ENCODE measurements around the gene BMP6. TPM values are rescaled to one million over a fixed set of nuclear protein-coding genes. Genes with fewer than 3 reads are reported as not detected.

BMP6 gene
- polyA plus RNA-seq, 1 experiment, result 0.06 TPM

DNA sequence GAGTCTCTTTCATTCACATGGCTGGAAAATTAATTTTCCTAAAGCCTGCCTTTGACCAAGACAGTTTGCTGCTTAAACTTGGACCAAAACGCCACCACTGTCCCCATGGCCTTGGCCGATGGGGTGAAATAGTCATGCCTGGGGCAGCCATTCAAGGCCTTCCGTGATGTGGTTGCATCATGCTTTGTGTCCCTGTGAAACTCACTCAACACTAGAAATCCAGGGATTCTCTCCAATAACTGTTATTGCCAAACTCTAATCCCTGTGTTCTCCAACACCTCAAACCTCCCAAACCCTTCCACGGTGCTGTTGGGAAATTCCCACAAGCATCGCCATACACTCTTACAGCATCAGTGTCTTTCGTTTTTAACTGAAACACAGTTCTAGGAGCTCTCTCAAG, 186.1 kb downstream of the BMP6 start:
- ChIA-PET POLR2A (no interaction called here), CTCF (interaction anchor here (0.6 to 2.1 kb wide), 2 partner anchors 189 to 241 kb away, joined by 3 to 9 read pairs; no protein-coding TSS in a partner anchor)
- TF ChIP-seq, protein P1, sequence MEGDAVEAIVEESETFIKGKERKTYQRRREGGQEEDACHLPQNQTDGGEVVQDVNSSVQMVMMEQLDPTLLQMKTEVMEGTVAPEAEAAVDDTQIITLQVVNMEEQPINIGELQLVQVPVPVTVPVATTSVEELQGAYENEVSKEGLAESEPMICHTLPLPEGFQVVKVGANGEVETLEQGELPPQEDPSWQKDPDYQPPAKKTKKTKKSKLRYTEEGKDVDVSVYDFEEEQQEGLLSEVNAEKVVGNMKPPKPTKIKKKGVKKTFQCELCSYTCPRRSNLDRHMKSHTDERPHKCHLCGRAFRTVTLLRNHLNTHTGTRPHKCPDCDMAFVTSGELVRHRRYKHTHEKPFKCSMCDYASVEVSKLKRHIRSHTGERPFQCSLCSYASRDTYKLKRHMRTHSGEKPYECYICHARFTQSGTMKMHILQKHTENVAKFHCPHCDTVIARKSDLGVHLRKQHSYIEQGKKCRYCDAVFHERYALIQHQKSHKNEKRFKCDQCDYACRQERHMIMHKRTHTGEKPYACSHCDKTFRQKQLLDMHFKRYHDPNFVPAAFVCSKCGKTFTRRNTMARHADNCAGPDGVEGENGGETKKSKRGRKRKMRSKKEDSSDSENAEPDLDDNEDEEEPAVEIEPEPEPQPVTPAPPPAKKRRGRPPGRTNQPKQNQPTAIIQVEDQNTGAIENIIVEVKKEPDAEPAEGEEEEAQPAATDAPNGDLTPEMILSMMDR (IDR thresholded peaks at IDR 0.05; ENCODE audit: insufficient read depth, low read depth, low read length), result no peak
- Histone ChIP-seq H3K27me3 (ENCODE audit: control insufficient read depth, insufficient read depth, low read length) (peaks cover 2% of the 10 kb centered on the region; the same call in 1 of the 2 replicates), H3K4me3 (ENCODE audit: low read depth, low read length) (no peak overlapping the region), H3K36me3 (ENCODE audit: control insufficient read depth, insufficient read depth, low read length) (no peaks in the 10 kb centered on the region)
- no peak for DNase-seq (ENCODE audit: low read depth)

DNA sequence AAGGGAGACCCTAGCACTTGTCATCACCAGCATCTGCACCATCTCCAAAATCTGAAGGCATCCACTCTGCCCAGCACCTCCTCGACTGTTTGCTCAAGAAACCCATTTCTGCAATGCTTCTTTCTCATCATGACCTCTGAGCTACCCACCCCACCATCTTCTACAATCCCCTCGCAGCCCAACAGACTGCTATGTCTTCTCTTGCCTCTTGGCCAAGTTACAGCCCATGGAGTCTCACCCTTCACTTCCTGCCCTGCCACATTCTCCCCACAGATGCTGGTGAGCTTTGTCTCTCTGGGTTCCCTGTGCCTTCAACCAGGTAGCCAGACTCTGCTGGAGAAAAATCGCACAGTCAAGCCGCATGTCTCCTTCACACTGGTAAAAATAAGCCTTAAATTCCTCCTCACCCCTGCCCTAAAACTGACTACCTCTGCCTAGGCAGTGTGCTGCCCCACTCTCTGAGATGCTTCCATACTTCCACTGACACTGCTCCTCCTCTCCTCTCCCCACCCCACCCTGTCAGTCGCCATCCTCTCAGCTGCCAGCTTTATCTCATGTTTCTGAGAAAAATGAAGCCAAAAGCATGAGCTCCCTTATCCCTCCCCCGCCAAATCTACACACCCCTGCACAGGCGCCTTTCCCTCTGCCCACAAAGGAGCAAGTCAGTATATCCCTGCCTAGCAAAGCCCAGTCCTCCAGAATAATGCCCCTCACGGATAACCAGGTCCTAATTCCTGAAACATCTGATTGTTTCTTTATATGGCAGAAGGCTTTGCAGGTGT, 187.0 kb downstream of the BMP6 start:
- TF ChIP-seq, protein P1 (IDR thresholded peaks at IDR 0.05; ENCODE audit: insufficient read depth, low read depth, low read length), result no peak
- no peak for DNase-seq (ENCODE audit: low read depth)
- H3K27me3 ChIP-seq (ENCODE audit: control insufficient read depth, insufficient read depth, low read length), result peaks cover 4% of the 10 kb centered on the region; the same call in 1 of the 2 replicates
- ChIA-PET POLR2A (no interaction called here), CTCF (interaction anchor here (0.6 to 2.1 kb wide), 3 partner anchors 26 to 242 kb away, joined by 3 to 9 read pairs (median 3); no protein-coding TSS in a partner anchor)
- H3K4me3 ChIP-seq (ENCODE audit: low read depth, low read length), result no peak overlapping the region
- no peaks in the 10 kb centered on the region for H3K36me3 ChIP-seq (ENCODE audit: control insufficient read depth, insufficient read depth, low read length)

DNA sequence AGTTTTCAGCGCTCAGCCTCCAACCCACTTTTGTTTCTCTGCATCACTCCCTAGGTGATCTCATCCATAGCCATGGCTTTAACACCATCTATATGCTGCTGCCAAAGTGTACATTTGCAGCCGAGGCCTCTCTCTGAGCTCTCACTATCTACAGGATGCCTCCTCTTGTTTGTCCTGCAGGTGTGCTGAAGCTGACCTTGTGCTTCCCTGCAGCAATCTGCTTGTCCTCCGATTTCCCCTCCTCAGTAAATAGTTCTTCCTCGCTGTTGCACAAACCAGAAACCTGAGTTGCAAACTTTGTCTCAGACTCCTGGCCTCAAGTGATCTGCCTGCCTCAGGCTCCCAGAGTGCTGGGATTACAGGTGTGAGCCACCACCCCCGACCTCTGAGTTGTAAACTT, 188.4 kb downstream of the BMP6 start:
- Histone ChIP-seq H3K27me3 (ENCODE audit: control insufficient read depth, insufficient read depth, low read length) (peaks cover 4% of the 10 kb centered on the region; the same call in 1 of the 2 replicates), H3K36me3 (ENCODE audit: control insufficient read depth, insufficient read depth, low read length) (no peaks in the 10 kb centered on the region), H3K4me3 (ENCODE audit: low read depth, low read length) (no peak overlapping the region)
- TF ChIP-seq, protein P1 (IDR thresholded peaks at IDR 0.05; ENCODE audit: insufficient read depth, low read depth, low read length), result no peak
- CTCF ChIA-PET, result interaction anchor here (1.5 kb wide), 1 partner anchor 24 kb away, joined by 3 read pairs; no protein-coding TSS in a partner anchor
- no peak for DNase-seq (ENCODE audit: low read depth)
- POLR2A ChIA-PET, result interaction anchor here (0.6 kb wide), 2 partner anchors 85 to 92 kb away, joined by 3 to 4 read pairs; no protein-coding TSS in a partner anchor

DNA sequence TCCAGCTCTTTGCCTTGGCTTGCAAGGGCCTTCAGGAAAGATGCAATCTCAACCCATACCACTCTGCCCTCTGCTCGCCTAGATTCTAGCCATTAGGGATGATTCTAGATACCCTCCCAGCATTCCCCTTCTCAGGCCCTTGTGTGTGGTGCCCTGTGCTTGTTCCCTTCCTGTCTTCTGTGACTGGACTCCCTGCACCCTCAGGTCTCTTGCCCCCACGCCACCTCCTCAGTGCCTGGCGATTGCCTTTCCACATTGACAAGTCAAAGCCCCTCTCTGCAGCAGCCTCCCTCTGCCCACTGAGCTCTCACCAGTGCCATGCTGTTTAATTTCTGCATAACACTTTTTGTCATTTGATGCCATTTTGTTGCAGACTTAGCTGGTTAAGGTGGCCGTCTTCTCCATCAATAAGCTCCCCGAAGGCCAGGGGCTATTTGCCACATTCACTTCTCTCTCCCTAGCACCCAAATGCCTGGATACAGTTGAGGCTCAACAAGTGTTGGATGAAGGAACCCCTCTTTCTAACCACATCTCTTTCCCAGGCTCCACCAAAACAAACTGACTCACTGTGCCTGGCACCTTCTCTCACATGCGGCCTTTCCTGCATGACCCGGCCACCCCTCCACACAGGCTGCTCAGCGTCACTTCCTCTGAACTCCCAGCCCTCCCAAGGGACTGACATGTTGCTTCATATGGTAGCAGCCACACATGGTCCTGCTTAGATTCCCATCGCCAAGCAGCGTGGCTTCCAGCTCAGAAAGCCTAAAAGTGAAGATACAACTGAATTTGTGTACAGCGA, 189.3 kb downstream of the BMP6 start:
- POLR2A ChIA-PET, result no interaction called here
- CTCF ChIA-PET, result interaction anchor here (0.9 kb wide), 1 partner anchor 11 kb away, joined by 3 read pairs; no protein-coding TSS in a partner anchor
- TF ChIP-seq, protein P1 (IDR thresholded peaks at IDR 0.05; ENCODE audit: insufficient read depth, low read depth, low read length), result no peak
- no peak for DNase-seq (ENCODE audit: low read depth)
- Histone ChIP-seq H3K4me3 (ENCODE audit: low read depth, low read length) (no peak overlapping the region), H3K27me3 (ENCODE audit: control insufficient read depth, insufficient read depth, low read length) (peaks cover 4% of the 10 kb centered on the region; the same call in 1 of the 2 replicates), H3K36me3 (ENCODE audit: control insufficient read depth, insufficient read depth, low read length) (no peaks in the 10 kb centered on the region)

DNA sequence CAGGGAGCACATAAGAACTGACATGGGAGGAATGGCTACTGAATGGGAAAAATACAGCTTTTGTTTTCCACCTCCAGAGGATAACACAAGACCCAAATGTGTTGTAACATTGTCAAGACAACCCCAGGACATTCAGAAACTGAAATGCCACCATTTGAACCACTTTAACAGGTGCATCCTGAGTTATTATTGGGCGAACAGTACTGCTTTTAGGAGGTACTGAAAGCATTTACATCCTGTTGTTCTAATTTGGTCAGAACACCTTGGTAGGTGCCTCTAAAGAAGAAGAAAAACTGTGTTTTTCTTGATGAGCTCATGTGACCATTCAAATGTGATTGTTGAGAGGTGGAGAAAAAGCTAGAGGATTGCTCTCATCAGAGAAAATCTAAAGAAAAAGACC, 191.1 kb downstream of the BMP6 start:
- H3K27me3 ChIP-seq (ENCODE audit: control insufficient read depth, insufficient read depth, low read length), result peaks cover 4% of the 10 kb centered on the region; the same call in 1 of the 2 replicates
- no peaks in the 10 kb centered on the region for H3K36me3 ChIP-seq (ENCODE audit: control insufficient read depth, insufficient read depth, low read length)
- DNase-seq (ENCODE audit: low read depth), result no peak
- CTCF ChIA-PET, result interaction anchor here (0.6 kb wide), 1 partner anchor 89 kb away, joined by 3 read pairs; no protein-coding TSS in a partner anchor
- TF ChIP-seq, protein P1 (IDR thresholded peaks at IDR 0.05; ENCODE audit: insufficient read depth, low read depth, low read length), result no peak
- POLR2A ChIA-PET, result interaction anchor here (0.6 kb wide), 1 partner anchor 604 kb away, joined by 4 read pairs; no protein-coding TSS in a partner anchor
- no peak overlapping the region for H3K4me3 ChIP-seq (ENCODE audit: low read depth, low read length)
